GM21825 (cell line): ENCODE measurements around the gene ARID2.

ENCODE experiments used
- ATAC-seq: cut with Tn5 transposase; IDR thresholded peaks from one replicate; pipeline ENCODE4 v1.9.1; 2021; ENCODE audit warnings: mild to moderate bottlenecking, moderate library complexity; ENCODE audit not compliant: unreplicated experiment

Gene ARID2, protein sequence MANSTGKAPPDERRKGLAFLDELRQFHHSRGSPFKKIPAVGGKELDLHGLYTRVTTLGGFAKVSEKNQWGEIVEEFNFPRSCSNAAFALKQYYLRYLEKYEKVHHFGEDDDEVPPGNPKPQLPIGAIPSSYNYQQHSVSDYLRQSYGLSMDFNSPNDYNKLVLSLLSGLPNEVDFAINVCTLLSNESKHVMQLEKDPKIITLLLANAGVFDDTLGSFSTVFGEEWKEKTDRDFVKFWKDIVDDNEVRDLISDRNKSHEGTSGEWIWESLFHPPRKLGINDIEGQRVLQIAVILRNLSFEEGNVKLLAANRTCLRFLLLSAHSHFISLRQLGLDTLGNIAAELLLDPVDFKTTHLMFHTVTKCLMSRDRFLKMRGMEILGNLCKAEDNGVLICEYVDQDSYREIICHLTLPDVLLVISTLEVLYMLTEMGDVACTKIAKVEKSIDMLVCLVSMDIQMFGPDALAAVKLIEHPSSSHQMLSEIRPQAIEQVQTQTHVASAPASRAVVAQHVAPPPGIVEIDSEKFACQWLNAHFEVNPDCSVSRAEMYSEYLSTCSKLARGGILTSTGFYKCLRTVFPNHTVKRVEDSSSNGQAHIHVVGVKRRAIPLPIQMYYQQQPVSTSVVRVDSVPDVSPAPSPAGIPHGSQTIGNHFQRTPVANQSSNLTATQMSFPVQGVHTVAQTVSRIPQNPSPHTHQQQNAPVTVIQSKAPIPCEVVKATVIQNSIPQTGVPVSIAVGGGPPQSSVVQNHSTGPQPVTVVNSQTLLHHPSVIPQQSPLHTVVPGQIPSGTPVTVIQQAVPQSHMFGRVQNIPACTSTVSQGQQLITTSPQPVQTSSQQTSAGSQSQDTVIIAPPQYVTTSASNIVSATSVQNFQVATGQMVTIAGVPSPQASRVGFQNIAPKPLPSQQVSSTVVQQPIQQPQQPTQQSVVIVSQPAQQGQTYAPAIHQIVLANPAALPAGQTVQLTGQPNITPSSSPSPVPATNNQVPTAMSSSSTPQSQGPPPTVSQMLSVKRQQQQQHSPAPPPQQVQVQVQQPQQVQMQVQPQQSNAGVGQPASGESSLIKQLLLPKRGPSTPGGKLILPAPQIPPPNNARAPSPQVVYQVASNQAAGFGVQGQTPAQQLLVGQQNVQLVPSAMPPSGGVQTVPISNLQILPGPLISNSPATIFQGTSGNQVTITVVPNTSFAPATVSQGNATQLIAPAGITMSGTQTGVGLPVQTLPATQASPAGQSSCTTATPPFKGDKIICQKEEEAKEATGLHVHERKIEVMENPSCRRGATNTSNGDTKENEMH (N-terminal part only)

DNA sequence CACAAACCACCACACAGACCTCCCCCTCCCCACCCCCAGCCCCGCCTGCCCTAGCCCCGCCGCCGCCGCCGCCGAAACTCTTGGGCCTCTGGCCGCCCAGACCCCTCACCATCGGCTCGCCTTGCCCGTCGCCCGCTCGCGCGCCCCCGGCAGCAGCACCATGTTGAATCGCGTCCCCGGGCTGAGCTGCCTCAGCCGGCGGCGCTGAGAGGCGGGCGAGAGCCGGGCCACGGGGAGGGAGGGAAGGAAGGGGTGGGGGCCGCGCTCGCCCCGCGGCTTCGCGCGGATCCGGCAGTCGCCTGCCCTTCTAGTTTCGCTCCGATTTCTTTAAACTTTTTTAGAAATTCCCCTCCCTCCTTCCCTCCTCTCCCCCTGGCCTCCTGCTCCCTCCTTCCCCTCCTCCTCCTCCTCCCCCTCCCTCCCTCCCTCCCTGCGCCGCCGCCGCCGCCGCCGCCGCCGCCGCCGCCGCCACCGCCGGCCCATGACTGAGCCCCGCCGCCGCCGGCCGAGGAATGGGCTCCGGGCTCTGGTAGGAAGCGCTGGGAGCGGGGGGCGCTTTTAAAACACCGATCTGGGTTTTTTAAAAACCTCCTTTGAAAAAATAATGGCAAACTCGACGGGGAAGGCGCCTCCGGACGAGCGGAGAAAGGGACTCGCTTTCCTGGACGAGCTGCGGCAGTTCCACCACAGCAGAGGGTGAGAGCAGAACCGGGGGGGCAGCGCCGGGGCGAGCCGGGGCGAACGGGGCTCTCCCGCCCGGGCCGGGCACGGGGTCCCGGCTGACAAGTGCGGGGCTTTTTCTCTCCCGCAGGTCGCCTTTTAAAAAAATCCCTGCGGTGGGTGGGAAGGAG, at the start of gene ARID2:
TSS of gene ARID2 (plus strand) at position 474 of the 851 bp plus-strand sequence. CDS start at position 605, 131 bp downstream.
- ATAC-seq: peak; percentile 12

DNA sequence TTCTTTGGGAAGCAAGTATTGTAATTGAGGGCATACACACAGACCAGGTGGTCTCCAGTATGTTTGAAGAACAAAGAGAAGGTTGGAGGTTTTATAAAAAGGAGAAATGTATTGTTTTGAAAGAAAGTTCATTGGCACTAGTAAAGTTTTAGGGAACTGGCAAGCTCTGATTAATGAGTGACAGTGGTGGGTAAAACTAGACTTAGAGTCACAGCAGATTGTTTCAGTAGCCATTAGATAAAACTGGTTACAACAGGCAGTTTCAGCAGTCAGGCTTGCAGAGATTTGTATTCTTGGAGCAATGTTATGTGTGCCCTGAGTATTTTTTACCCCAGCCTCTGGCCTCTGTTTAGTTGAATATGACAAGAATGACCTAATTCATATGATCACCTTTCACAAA, 49.1 kb upstream of the ARID2 start:
- no peak for ATAC-seq

DNA sequence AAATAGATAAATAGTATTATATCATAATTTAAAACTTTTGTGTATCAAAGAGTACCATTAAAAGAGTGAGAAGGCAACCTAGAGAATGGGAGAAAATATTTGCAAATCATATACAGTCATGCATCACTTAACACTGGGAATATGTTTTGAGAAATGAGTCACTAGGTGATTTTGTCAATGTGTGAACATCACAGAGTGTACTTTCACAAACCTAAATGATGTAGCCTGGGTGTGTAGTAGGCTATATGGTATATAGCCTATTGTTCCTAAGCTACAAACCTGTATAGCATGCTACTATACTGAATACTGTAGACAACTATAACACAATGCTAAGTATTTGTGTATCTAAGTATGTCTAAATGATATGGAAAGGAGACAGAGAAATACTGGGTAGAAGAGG, 48.0 kb upstream of the ARID2 start:
- no peak for ATAC-seq

DNA sequence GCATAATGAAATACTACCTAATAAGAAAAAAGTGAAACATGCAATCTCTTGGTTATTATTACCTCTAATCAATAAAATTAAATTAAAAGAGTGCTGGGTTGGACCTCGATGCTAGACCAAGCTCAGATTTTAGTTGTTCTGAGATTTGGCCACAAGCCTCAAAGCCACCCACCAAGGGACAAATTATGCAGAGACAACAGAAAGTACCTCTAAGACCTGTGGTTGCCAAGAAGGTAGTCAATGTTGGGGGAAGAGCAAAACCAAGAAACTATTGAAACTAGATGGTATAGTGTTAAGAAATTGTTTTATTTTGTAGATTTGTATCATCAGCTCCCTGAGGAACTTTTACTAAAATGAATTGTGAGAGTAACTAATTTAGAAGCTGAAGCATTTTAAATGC, 43.8 kb upstream of the ARID2 start:
- ATAC-seq: no peak

DNA sequence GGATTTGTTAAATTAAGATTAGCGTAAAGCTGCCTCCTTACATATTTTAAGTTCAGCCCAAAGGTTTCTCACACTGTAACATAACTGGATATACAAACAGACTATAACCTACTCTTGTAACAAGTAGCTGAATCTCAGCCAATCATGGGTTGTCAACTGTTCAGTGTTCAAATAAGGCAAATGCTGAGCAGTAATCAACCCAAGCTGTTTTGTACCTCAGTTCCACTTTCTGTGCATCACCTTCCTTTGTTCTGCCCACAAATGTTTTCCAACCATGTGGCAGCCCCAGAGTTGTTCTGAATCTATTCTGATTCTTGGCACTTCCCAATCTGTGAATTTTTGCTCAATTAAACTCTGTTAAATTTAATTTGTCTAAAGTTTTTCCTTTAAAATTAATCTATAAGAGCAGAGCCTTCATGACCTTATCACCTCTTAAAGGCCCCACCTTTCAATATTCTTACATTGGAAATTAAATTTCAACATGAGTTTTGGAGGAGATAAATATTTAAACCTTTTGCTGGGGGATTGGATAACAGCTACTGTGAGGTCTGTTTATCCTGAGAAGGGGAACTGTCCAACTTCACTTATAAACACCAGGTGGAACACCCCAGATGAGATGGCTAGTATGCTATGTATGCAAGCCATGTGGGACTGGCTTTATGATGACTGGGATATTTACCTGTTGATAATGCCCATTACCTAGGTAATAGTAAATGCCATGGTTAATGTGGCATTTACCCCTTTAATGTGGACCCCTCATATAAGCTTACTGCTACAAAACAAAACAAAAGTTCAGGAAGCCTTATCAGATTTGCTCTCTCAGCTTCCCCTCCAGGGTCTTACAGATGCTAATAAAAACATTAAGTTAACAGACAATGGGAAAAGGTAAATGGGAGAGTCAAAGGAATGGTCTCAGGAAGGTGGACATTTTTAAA, 42.2 kb upstream of the ARID2 start:
- ATAC-seq: no peak

DNA sequence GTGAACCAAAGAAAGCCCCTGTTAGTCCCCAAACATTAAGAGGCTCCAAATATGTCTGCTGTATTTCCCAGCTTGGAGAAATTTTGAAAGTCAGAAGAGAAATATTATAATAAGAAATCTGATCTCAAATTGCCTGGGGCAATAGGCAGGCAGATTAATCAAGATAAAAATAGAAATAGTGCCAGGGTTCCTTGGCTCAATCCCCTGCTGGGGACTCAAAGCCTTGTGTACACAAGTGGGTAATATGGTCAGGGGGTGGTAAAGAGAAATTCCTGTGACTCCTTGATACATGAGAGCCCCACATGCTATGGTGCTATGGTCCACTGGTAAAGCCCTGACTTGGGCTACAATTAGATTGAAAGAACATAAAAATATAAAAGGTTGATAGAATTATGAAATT, 41.3 kb upstream of the ARID2 start:
- ATAC-seq: no peak

DNA sequence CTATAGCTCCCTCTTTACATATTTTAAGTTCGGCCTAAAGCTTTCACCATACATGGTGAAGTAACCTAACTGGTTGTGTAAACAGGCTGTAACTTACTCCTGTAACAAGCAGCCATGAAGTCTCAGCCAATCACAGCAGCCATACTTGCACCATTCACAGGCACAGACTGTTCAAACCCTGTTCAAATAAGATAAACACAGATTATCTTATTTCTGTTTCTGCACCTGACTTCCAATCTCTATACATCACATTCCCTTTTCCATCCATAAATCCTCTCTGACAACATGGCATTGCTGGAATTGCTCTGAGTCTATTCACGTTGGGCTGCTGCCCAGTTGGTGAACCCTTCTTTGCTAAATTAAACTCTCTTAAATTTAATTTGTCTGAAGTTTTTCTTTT, 34.5 kb upstream of the ARID2 start:
- ATAC-seq: no peak

DNA sequence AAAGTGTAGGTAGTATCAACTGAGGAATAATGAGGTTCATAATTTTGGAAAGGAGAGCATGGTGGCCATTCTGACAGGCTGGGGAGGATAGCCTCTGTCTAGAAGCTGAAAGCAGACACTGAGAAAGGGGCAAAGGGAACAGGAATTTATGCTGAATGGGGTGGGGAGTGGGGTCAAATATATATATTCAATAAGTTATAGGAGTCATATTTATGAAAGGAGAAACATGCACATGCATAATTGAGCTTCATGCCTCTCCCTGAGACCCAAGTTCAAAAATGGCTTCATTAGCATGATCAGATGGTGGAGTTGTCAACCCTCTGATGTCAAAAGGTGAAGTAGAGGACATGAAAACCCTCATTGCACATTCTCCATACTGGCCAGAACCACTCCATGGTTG, 33.9 kb upstream of the ARID2 start:
- ATAC-seq: no peak

DNA sequence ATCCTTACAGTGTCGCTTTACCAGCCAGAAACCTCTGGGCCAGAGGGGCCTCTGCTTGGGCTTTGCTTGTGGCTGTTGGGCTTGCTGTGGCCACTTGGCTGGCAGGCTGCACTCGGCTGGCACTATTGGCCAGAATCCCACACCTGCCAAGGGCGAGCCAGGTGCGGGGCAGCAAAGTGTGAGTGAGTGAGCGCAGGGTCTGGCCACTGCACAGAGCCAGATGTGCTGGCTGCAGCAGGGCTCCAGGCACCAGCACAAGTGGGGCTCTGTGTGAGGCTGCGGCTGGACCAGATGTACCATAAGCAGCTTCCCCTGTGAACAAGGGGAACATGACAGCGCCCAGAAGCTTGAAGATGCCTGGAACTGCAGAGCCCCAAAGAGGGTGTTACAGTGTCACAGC, 33.5 kb upstream of the ARID2 start:
- no peak for ATAC-seq

DNA sequence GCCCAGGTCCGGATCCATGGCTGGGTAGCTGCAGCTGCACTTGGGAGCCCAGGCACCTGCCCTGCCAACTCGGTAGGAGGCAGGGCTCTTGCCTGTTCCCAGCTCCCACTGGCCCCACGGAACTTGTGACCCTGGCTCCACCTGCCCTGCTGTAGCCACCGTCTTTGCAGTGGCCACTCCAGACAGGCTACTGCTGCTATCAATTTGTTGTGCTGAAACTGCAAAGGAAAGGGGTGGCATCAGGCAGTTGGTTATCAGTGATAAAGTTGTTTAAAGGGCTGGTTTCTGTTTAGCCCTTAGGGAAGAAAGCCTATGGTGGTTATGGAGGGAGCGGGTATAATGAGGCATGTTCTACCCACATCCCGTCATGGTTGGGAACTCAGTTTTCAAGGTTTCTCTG, 32.1 kb upstream of the ARID2 start:
- ATAC-seq: no peak

DNA sequence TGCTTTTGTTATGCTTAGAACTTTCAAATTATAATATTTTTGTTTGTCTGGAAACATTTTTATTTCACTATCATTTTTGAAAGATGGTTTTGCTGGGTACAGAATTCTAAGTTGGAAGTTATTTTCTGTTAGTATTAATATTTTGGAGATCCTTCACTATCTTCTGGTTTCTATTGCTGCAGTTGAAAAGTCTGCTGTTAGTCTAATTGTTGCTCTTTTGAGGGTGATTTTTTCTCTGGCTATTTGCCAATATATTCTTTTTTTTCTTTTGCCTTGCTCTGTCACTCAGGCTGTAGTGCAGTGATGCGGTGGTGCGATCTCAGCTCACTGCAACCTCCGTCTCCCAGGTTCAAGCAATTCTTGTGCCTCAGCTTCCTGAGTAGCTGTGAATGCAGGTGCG, 28.2 kb upstream of the ARID2 start:
- ATAC-seq: no peak

DNA sequence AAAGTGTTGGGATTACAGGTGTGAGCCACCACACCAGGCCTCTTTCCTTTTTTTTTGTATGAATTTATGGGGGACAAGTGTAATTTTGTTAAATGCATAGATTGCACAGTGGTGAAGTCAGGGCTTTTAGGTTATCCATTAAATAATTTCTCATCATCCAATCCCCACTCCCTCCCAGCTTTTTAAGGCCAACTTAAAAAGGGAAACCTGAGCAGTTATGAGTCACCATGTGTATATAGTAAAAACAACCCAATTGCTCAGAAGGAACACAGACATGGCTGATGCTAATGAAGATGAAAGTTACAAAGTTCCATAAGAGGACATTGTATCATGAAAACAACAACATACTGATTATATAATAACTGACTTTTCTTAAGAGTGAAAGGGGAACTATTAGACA, 25.6 kb upstream of the ARID2 start:
- ATAC-seq: no peak

DNA sequence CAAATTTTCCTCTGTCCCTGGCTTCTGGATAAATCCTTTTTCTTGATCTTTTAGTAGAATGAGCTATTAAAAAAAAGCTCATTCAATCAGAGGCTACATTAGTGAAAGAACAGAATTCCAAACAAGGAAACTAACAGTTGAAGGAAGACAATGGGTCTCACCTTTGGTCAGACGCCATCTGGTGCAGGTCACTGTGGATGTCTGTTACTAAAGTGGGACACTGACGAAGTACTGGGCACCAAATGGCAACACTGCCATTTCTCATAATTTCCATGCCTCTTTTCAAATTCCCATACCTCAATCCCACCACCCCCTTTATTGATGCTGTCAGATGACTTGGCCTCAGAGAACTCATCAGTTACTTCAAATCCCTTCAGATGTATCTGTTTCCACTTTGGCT, 24.5 kb upstream of the ARID2 start:
- ATAC-seq: no peak

DNA sequence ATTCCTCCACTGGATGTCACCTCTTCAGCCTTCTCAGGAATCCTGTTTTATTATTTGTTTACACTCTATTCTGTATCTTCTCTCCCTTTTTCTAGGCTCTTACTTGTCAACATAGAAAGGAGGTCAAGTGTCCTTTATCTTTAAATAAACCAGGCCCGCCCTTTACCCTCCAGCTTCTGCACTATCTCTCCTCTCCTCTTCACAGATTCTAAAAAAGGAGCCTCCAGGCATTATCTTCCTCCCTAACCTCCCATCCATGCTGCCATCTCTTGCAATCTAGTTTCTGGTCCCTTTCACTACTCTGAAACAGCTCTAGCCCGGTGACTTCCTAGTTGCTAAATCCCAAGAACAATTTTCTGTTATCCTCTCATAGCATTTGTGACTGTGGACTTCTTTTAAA, 24.1 kb upstream of the ARID2 start:
- no peak for ATAC-seq

DNA sequence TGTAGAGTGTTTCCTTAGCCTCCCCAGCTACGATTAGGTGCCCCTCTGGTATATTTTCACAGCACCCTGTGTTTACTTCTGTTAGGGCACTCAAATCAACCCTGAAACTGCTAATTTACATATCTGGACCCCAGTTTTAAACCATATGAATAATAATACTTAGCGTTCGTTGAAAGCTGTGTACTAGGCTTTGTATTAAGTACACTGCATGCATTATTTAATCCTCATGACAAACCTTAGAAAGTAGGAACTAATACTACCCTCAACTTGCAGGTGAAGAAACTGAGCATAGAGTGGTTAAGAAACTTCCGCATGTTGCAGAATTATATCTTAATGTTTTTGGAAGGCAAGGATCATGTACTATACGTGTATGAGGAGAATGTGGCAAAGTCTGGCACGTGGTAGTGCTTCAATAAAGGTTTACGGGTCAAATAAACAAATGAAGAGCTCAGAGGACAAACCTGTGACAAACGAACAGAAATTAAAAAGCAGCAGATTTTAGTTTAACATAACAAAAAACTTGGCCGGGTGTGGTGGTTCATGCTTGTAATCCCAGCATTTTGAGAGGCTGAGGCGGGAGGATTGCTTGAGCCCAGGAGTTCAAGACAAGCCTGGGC, 22.2 kb upstream of the ARID2 start:
- no peak for ATAC-seq

DNA sequence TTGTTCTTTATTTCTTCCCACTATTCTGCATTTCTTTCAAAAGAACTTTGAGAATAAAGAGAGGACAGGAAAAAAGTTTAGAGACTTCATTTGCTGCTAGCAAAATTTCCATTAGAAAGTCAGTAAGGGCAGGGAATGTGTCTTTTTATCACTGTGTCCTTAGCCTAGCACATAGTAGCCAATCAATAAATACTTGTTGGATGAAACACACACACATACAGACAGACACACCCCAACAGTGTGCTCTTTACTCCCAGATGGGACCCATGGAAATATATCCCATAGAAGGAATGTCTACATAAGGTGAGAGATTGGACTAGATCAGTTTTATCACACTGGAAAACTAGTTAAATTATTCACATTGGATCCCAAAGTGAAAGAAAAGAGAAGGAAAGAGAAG, 21.1 kb upstream of the ARID2 start:
- ATAC-seq: no peak

DNA sequence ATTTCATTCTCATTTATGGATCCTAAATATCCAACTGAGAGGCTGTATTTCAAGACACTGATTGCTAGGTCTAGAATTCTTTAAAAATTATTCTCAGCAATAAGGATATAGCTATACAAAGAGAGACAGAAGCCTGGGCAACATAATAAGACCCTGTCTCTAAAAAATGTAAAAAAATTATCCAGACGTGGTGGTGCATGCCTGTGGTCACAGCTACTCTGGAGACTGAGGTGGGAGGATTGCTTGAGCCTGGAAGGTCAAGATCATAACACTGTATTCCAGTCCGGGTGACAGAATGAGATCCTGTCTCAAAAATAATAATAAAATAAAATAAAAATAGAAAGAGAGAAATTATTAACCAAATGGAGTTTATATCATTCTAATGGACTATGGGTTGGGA, 20.6 kb upstream of the ARID2 start:
- no peak for ATAC-seq

DNA sequence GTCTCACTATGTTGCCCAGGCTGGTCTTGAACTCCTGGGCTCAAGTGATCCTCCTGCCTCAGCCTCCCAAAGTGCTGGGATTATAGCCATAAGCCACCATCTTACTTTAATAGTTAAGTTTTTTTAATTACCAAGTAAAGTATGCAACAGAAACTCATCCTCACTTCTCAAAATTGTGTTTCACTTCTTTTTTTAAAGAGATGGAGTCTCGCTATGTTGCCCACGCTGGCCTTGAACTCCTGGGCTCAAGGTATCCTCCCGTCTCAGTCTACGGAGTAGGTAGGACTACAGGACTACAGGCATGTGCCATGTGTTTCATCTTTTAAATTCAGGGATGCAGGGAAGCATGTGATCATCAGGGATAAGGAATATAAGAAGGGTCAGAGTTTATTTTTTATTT, 17.2 kb upstream of the ARID2 start:
- ATAC-seq: no peak

DNA sequence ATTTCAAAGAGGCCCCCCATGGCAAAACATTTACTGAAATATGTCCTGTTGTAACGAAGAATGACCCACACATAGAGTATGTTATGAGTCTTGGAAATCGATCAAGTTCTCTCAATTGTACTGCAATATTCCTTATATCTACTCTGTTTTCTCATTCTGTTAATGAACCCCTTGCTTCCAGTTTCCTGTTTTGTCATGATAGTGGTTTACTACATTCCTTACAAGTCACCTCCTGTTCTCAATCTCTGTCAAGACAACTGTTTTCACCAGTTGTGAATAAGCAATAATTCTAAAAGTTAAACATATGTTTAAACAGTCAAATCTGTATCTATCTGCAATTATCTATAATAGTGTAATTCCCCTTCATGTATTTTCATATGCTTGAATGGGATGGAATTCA, 16.4 kb upstream of the ARID2 start:
- ATAC-seq: no peak
